ENCODE data around the gene FA2H. TPM values are rescaled to one million over a fixed set of nuclear protein-coding genes. Genes with fewer than 3 reads are reported as not detected.

Gene FA2H
- total and polyA plus RNA-seq, 2 donors from 2014 or later = 4.2 to 10.3 TPM

DNA sequence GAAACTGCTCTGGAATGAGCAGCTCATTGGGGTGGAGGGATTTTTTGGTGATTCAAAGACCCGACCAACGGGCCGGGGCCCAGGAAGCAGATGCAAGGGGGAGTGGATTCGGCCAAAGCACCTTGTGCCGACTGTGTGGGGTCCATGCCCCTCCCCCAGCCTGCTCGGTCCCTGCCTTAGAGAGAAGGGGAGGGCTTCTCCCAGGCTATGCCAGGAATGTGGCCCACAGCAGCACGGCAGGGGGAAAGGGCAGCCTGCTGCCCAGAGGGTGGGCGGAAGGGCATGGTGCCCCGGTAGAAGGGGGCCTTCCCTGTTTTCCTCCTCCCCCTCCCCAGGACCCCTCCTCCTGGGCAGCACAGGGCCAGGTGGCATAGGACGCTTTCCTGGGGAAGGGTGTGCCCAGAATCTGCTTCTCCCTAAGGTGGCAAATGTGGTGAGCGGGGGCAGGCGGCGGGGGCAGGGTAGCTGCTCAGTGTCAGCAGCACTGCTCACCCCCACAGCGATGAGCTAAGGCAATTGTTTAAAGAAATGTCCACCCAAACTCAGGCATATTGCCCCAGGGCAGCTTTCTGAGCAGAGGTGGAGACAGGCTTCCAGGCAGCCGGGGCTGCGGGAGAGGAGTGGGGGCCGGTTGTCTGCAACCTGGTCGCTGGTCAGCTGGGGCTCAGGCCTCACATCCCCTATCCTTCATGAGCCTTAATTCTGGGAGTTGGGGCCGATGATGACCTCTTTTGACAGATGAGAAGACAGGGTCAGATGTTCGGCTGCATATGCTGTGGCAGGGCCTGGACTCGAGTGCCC, 40.1 kb downstream of the FA2H start:
- no peaks in the 10 kb centered on the region for H3K27me3 ChIP-seq (ENCODE audit: control insufficient read depth, insufficient read depth, low read length)
- H3K27ac ChIP-seq (ENCODE audit: low read depth in 2 of 2, low read length in 2 of 2) = no peak overlapping the region
- no peak overlapping the region for H3K9ac ChIP-seq (ENCODE audit: low read length in 3 of 3)
- H3K36me3 ChIP-seq (ENCODE audit: control insufficient read depth in 2 of 3, insufficient read depth in 3 of 3, low read length in 3 of 3) = no peaks in the 10 kb centered on the region
- TF ChIP-seq, protein P1, sequence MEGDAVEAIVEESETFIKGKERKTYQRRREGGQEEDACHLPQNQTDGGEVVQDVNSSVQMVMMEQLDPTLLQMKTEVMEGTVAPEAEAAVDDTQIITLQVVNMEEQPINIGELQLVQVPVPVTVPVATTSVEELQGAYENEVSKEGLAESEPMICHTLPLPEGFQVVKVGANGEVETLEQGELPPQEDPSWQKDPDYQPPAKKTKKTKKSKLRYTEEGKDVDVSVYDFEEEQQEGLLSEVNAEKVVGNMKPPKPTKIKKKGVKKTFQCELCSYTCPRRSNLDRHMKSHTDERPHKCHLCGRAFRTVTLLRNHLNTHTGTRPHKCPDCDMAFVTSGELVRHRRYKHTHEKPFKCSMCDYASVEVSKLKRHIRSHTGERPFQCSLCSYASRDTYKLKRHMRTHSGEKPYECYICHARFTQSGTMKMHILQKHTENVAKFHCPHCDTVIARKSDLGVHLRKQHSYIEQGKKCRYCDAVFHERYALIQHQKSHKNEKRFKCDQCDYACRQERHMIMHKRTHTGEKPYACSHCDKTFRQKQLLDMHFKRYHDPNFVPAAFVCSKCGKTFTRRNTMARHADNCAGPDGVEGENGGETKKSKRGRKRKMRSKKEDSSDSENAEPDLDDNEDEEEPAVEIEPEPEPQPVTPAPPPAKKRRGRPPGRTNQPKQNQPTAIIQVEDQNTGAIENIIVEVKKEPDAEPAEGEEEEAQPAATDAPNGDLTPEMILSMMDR (IDR thresholded peaks at IDR 0.05; ENCODE audit: borderline replicate concordance, extremely low read depth, insufficient read depth) = no peak
- H3K9me3 ChIP-seq (ENCODE audit: control insufficient read depth in 2 of 3, insufficient read depth in 1 of 3, low read length in 3 of 3) = no peaks in the 10 kb centered on the region
- FAIRE-seq = no peak
- intact Hi-C loops (cut with DNase I) = no loop called here
- peak; percentile 62 to 82 (median 75) for DNase-seq
- peaks cover 0 to 2% (median 0%) of the 10 kb centered on the region in 3 donors for H3K4me1 ChIP-seq (ENCODE audit: control insufficient read depth in 2 of 3, insufficient read depth in 2 of 3, low read depth in 1 of 3, low read length in 3 of 3)
- H3K4me3 ChIP-seq (ENCODE audit: low read length in 3 of 3) = no peak overlapping the region

DNA sequence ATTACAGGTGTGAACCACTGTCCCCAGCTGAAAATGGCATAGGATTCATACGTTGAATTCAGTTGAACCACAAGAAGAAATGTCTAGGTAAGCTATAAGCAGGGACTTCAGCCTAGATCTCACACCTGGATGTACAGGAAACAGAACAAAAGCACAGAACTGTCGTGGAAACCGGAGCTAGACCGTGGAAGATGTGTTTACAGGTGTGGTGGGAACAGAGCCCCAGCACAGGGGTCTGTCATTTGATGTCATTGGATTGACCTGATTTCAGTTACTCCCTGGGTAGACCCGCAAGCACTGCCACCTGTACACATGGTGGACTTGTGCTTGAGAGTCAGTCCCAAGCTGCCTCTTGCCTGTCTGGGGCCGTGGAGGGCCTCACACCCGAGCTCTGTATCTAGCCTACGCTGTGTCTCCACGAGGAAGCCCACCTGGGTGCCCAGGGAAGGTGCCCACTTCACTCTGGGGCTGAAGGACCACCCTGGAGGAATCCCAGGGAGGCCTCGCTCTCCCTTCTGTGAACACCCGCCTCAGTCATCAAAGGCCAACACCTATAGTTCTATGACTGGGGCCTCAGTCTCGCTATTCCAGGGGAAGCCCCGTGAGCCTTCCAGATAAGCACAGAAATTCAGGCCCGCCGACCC, 41.8 kb downstream of the FA2H start:
- Histone ChIP-seq H3K9me3 (ENCODE audit: control insufficient read depth in 2 of 3, insufficient read depth in 1 of 3, low read length in 3 of 3) (no peaks in the 10 kb centered on the region), H3K4me3 (ENCODE audit: low read length in 3 of 3) (no peak overlapping the region), H3K36me3 (ENCODE audit: control insufficient read depth in 2 of 3, insufficient read depth in 3 of 3, low read length in 3 of 3) (no peaks in the 10 kb centered on the region), H3K27ac (ENCODE audit: low read depth in 2 of 2, low read length in 2 of 2) (no peak overlapping the region), H3K9ac (ENCODE audit: low read length in 3 of 3) (no peak overlapping the region), H3K4me1 (ENCODE audit: control insufficient read depth in 2 of 3, insufficient read depth in 2 of 3, low read depth in 1 of 3, low read length in 3 of 3) (peaks cover 0 to 2% (median 0%) of the 10 kb centered on the region in 3 donors), H3K27me3 (ENCODE audit: control insufficient read depth, insufficient read depth, low read length) (no peaks in the 10 kb centered on the region)
- DNase-seq (peak in 1 of 5 donors; percentile 41), FAIRE-seq (no peak)
- intact Hi-C loops (cut with DNase I) = no loop called here
- TF ChIP-seq, protein P1 (IDR thresholded peaks at IDR 0.05; ENCODE audit: borderline replicate concordance, extremely low read depth, insufficient read depth) = no peak

GRCh38 chr16:74731853-74732477, 42.7 kb downstream of the FA2H start:
- Histone ChIP-seq H3K9me3 (ENCODE audit: control insufficient read depth in 2 of 3, insufficient read depth in 1 of 3, low read length in 3 of 3) (peaks cover 0 to 5% (median under 1%) of the 10 kb centered on the region in 3 donors), H3K36me3 (ENCODE audit: control insufficient read depth in 2 of 3, insufficient read depth in 3 of 3, low read length in 3 of 3) (no peaks in the 10 kb centered on the region), H3K27me3 (ENCODE audit: control insufficient read depth, insufficient read depth, low read length) (no peaks in the 10 kb centered on the region), H3K4me3 (ENCODE audit: low read length in 3 of 3) (no peak overlapping the region), H3K4me1 (ENCODE audit: control insufficient read depth in 2 of 3, insufficient read depth in 2 of 3, low read depth in 1 of 3, low read length in 3 of 3) (peaks cover 0 to 2% (median 0%) of the 10 kb centered on the region in 3 donors), H3K9ac (ENCODE audit: low read length in 3 of 3) (no peak overlapping the region), H3K27ac (ENCODE audit: low read depth in 2 of 2, low read length in 2 of 2) (no peak overlapping the region)
- DNase-seq (peak in 1 of 5 donors; percentile 36), FAIRE-seq (no peak)
- intact Hi-C loops (cut with DNase I) = no loop called here
- TF ChIP-seq, protein P1 (IDR thresholded peaks at IDR 0.05; ENCODE audit: borderline replicate concordance, extremely low read depth, insufficient read depth) = no peak

Data from kidney (tissue), 14 donors.